NCI-H82 treated with DMSO at 0.1 percent for 48 hours (cell line): ENCODE data around the gene CCR1.
"Not testable (repeated sequence)": the region's sequence is repeated elsewhere in the genome, so short reads cannot be mapped to it uniquely, and the experiment has no call there.

ENCODE experiments used
- DNase-seq: peaks from one replicate; lab custom pipeline; 2025; ENCODE audit not compliant: unreplicated experiment; lab: John Stamatoyannopoulos, UW

CCR1 gene

GRCh38 chr3:46183330-46183729 is 24.8 kb downstream of the CCR1 start:
- no peak for DNase-seq

GRCh38 chr3:46168583-46169345 is 39.3 kb downstream of the CCR1 start:
- DNase-seq = no peak

- no peak for DNase-seq
Measured at GRCh38 chr3:46163556-46164041, 44.5 kb downstream of the CCR1 start.

- no peak for DNase-seq
Measured at GRCh38 chr3:46162975-46163555, 45.0 kb downstream of the CCR1 start.

- not testable (repeated sequence) for DNase-seq
Measured at GRCh38 chr3:46157685-46158084, 50.4 kb downstream of the CCR1 start.

- DNase-seq = no peak
Measured at GRCh38 chr3:46154311-46154710, 53.8 kb downstream of the CCR1 start.
